Testis (tissue), 2 donors: ENCODE data around the gene KCNJ1.

Source experiments
- POLR2A ChIP-seq: fragments of 450-650 bp; IDR thresholded peaks from one replicate; pipeline ENCODE4 v1.6.1; 2017; ENCODE audit warnings: antibody characterized with exemption, mild to moderate bottlenecking, moderate library complexity
- TF ChIP-seq, protein P1 (sequence below), 3 experiments: fragments of 450-650 bp in 2 of 3; fragments of 200-600 bp in 1 of 3; sonication (generic) in 1 of 3; IDR thresholded peaks; one replicate each; pipeline ENCODE4 v1.5.1; 2016 to 2019; ENCODE audit warnings: antibody characterized with exemption in 3 of 3, mild to moderate bottlenecking in 2 of 3, moderate library complexity in 1 of 3

DNA sequence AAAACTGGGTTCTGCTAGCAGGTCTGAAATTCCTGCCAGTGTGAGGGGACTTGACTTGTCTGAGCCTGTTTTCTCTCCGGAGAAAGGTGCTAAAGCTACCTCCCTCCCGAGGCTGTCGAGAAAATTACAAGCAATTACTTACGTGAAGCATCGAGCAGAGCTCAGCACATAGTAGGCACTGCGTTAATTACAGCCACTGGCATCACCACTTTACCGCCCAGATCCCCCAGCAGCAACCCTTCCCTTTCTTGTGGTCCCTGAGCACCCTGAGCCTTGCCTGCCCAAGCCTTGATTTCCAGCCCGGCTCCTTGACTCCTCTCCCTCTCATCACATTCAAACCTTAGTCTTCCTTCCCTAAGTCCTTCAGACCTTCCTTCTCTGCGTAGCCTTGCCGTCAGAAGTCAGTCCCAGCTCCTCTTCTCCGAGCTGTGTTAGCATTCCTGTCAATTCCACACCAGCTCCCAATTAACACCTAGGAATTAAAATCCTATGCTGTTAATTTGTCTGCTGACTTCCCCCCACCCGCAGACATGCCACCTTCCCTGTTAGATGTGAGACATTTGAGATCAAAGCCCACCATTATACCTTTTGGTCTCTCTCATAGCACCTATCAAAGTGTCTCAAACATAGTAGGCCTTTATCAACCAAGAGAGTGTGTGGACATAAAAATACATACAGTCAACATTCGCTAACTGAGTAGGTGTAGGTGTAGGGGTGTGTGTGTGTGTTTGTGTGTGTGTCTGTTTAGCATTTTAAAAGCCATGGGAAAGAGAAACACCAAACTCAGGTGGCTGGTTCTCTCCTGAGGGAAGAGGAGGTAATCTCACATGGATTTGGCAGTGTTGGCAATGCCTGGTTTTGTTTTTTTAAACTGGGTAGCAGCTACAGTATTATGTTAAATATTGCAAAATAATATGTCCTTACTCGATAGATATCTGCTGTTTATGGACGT lies 21.2 kb upstream of the KCNJ1 start:
- TF ChIP-seq, protein P1, sequence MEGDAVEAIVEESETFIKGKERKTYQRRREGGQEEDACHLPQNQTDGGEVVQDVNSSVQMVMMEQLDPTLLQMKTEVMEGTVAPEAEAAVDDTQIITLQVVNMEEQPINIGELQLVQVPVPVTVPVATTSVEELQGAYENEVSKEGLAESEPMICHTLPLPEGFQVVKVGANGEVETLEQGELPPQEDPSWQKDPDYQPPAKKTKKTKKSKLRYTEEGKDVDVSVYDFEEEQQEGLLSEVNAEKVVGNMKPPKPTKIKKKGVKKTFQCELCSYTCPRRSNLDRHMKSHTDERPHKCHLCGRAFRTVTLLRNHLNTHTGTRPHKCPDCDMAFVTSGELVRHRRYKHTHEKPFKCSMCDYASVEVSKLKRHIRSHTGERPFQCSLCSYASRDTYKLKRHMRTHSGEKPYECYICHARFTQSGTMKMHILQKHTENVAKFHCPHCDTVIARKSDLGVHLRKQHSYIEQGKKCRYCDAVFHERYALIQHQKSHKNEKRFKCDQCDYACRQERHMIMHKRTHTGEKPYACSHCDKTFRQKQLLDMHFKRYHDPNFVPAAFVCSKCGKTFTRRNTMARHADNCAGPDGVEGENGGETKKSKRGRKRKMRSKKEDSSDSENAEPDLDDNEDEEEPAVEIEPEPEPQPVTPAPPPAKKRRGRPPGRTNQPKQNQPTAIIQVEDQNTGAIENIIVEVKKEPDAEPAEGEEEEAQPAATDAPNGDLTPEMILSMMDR (IDR thresholded peaks at IDR 0.05) = no peak
- TF ChIP-seq POLR2A = no peak
